Mesenchymal stem cell (in vitro differentiated cells and primary cell): Measurements from ENCODE around the gene ARHGAP32.
"Not testable (repeated sequence)": the region's sequence is repeated elsewhere in the genome, so short reads cannot be mapped to it uniquely, and the experiment has no call there.

ENCODE experiments used
- DNase-seq: peaks from one replicate; pipeline ENCODE4 v3.0.0-alpha.2; 2013
- H2AFZ ChIP-seq: one replicate; pipeline ENCODE4 v1.6.1; 2013; ENCODE audit warnings: low read depth, mild to moderate bottlenecking, control low read depth, inconsistent platforms, low read length, moderate library complexity
- H2AK5ac ChIP-seq: 2 replicates; pipeline ENCODE4 v1.6.1; 2013; ENCODE audit warnings: low read length, moderate library complexity, mild to moderate bottlenecking, inconsistent platforms; ENCODE audit not compliant: severe bottlenecking
- H2BK120ac ChIP-seq: one replicate; pipeline ENCODE4 v1.6.1; 2013; ENCODE audit warnings: low read depth, mild to moderate bottlenecking, inconsistent platforms, low read length, moderate library complexity
- H2BK12ac ChIP-seq, 2 experiments: one replicate each; pipeline ENCODE4 v1.6.1; 2013; ENCODE audit warnings: inconsistent platforms in 2 of 2, low read length in 2 of 2, mild to moderate bottlenecking in 2 of 2, moderate library complexity in 2 of 2, control low read depth in 1 of 2
- H2BK15ac ChIP-seq: one replicate; pipeline ENCODE4 v1.6.1; 2013; ENCODE audit warnings: mild to moderate bottlenecking, low read depth, inconsistent platforms; ENCODE audit not compliant: poor library complexity, severe bottlenecking
- H2BK5ac ChIP-seq: 2 replicates; pipeline ENCODE4 v1.6.1; 2013; ENCODE audit warnings: low read depth, mild to moderate bottlenecking, low read length, control low read depth, inconsistent platforms; ENCODE audit not compliant: poor library complexity, severe bottlenecking
- H3K14ac ChIP-seq, 2 experiments: one replicate each; pipeline ENCODE4 v1.6.1; 2013; ENCODE audit warnings: inconsistent platforms in 2 of 2, low read length in 2 of 2, control low read depth in 1 of 2, mild to moderate bottlenecking in 1 of 2, moderate library complexity in 1 of 2
- H3K18ac ChIP-seq, 2 experiments: one replicate each; pipeline ENCODE4 v1.6.1; 2013; ENCODE audit warnings: inconsistent platforms in 2 of 2, low read length in 2 of 2, control low read depth in 1 of 2, low read depth in 1 of 2, mild to moderate bottlenecking in 1 of 2
- H3K23ac ChIP-seq, 2 experiments: one replicate each; pipeline ENCODE4 v1.6.1; 2013; ENCODE audit warnings: inconsistent platforms in 2 of 2, low read length in 2 of 2, mild to moderate bottlenecking in 2 of 2, moderate library complexity in 2 of 2, control low read depth in 1 of 2
- H3K27ac ChIP-seq: 2 replicates; pipeline ENCODE4 v1.5.1; 2013; ENCODE audit warnings: mild to moderate bottlenecking, moderate library complexity, low read length, control low read depth, inconsistent platforms; ENCODE audit not compliant: poor library complexity, severe bottlenecking
- H3K27me3 ChIP-seq, 2 experiments: 2 replicates each; pipeline versions ENCODE4 v1.6.1 to v1.7.0; 2013; ENCODE audit warnings: low read length in 2 of 2, mild to moderate bottlenecking in 2 of 2, moderate library complexity in 2 of 2, control low read depth in 1 of 2, inconsistent platforms in 1 of 2; ENCODE audit not compliant: control insufficient read depth in 1 of 2, insufficient read depth in 1 of 2
- H3K36me3 ChIP-seq, 2 experiments: 2 replicates each; pipeline versions ENCODE4 v1.6.1 to v1.7.0; 2013; ENCODE audit warnings: low read length in 2 of 2, control low read depth in 1 of 2, inconsistent platforms in 1 of 2, low read depth in 1 of 2, mild to moderate bottlenecking in 1 of 2; ENCODE audit not compliant: insufficient read depth in 2 of 2, control insufficient read depth in 1 of 2
- H3K4ac ChIP-seq, 2 experiments: one replicate each; pipeline ENCODE4 v1.6.1; 2013; ENCODE audit warnings: inconsistent platforms in 2 of 2, low read length in 2 of 2, mild to moderate bottlenecking in 2 of 2, moderate library complexity in 2 of 2, control low read depth in 1 of 2, low read depth in 1 of 2
- H3K4me1 ChIP-seq: 2 replicates; pipeline ENCODE4 v1.6.1; 2013; ENCODE audit warnings: low read depth, low read length, control low read depth; ENCODE audit not compliant: control insufficient read depth, insufficient read depth
- H3K4me2 ChIP-seq: 2 replicates; pipeline ENCODE4 v1.6.1; 2013; ENCODE audit warnings: low read length, mild to moderate bottlenecking, inconsistent platforms; ENCODE audit not compliant: poor library complexity, severe bottlenecking
- H3K4me3 ChIP-seq, 2 experiments: 2 replicates each; pipeline versions ENCODE4 v1.5.1 to v1.7.0; 2013; ENCODE audit warnings: low read length in 2 of 2, mild to moderate bottlenecking in 2 of 2, control low read depth in 1 of 2, low read depth in 1 of 2; ENCODE audit not compliant: insufficient read depth in 1 of 2
- H3K79me1 ChIP-seq: replicated peaks from 2 replicates; pipeline ENCODE4 v1.6.1; 2013; ENCODE audit warnings: mild to moderate bottlenecking, control low read depth, low read length, inconsistent platforms; ENCODE audit not compliant: poor library complexity, severe bottlenecking
- H3K9ac ChIP-seq: 2 replicates; pipeline ENCODE4 v1.7.0; 2013; ENCODE audit warnings: mild to moderate bottlenecking, low read length, moderate library complexity
- H3K9me3 ChIP-seq: 2 replicates; pipeline ENCODE4 v1.7.0; 2013; ENCODE audit warnings: mild to moderate bottlenecking, low read length; ENCODE audit not compliant: control insufficient read depth
- H4K8ac ChIP-seq: one replicate; pipeline ENCODE4 v1.6.1; 2013; ENCODE audit warnings: inconsistent platforms, mild to moderate bottlenecking, low read length, moderate library complexity
- H4K91ac ChIP-seq: one replicate; pipeline ENCODE4 v1.6.1; 2013; ENCODE audit warnings: mild to moderate bottlenecking, low read length, inconsistent platforms
- WGBS: methylation state at CpG from one replicate; pipeline ENCODE4 v1.1.7; 2013; ENCODE audit warnings: mixed read lengths; 5-methylcytosine and 5-hydroxymethylcytosine counted together

Gene ARHGAP32

GRCh38 chr11:129190087-129190486 lies 2.0 kb downstream of the ARHGAP32 start:
- Histone ChIP-seq H3K36me3 (no peaks in the 10 kb centered on the region), H2BK12ac (no peak overlapping the region), H4K91ac (no peak overlapping the region), H3K4me2 (no peak overlapping the region), H2AFZ (no peak overlapping the region), H2BK5ac (no peak overlapping the region), H3K14ac (no peak overlapping the region), H3K9me3 (no peaks in the 10 kb centered on the region), H3K27me3 (no peaks in the 10 kb centered on the region), H3K4ac (no peak overlapping the region), H3K18ac (no peak overlapping the region), H2BK120ac (no peak overlapping the region), H4K8ac (peak overlapping the region; percentile 8), H3K27ac (no peak overlapping the region), H2AK5ac (no peak overlapping the region), H3K23ac (no peak overlapping the region), H3K9ac (no peak overlapping the region), H3K79me1 (peaks cover 15% of the 10 kb centered on the region), H3K4me1 (peaks cover 1% of the 10 kb centered on the region), H3K4me3 (no peak overlapping the region), H2BK15ac (no peak overlapping the region)
- DNase-seq: no peak
- WGBS: 90% methylated on average over 3 of the region's 4 CpGs

- H3K14ac ChIP-seq: no peak overlapping the region
- no peak overlapping the region for H3K9ac ChIP-seq
- H2BK12ac ChIP-seq: no peak overlapping the region
- no peak for DNase-seq
- 86% methylated on average over 1 of the region's 1 CpG for WGBS
- H3K4me2 ChIP-seq: no peak overlapping the region
- H4K91ac ChIP-seq: no peak overlapping the region
- H2BK15ac ChIP-seq: no peak overlapping the region
- no peak overlapping the region for H2BK120ac ChIP-seq
- H3K18ac ChIP-seq: no peak overlapping the region
- no peaks in the 10 kb centered on the region for H3K27me3 ChIP-seq
- H3K4ac ChIP-seq: no peak overlapping the region
- H3K79me1 ChIP-seq: peaks cover 15% of the 10 kb centered on the region
- peaks cover 1% of the 10 kb centered on the region for H3K4me1 ChIP-seq
- H2AK5ac ChIP-seq: no peak overlapping the region
- no peaks in the 10 kb centered on the region for H3K36me3 ChIP-seq
- no peak overlapping the region for H4K8ac ChIP-seq
- no peak overlapping the region for H2BK5ac ChIP-seq
- no peak overlapping the region for H2AFZ ChIP-seq
- no peak overlapping the region for H3K23ac ChIP-seq
- H3K9me3 ChIP-seq: no peaks in the 10 kb centered on the region
- H3K4me3 ChIP-seq: no peak overlapping the region
- H3K27ac ChIP-seq: no peak overlapping the region
These were observed 2.5 kb downstream of the ARHGAP32 start for GRCh38 chr11:129189646-129190045.

- not testable (repeated sequence) for H3K4me2 ChIP-seq, H3K27me3 ChIP-seq, H4K91ac ChIP-seq, H2AK5ac ChIP-seq, H3K27ac ChIP-seq, H3K9ac ChIP-seq, H3K36me3 ChIP-seq, DNase-seq, H2BK120ac ChIP-seq, H3K23ac ChIP-seq, H3K4me3 ChIP-seq, H2BK12ac ChIP-seq, H2BK5ac ChIP-seq, H3K4me1 ChIP-seq, H3K79me1 ChIP-seq, H3K18ac ChIP-seq, H3K14ac ChIP-seq, H3K4ac ChIP-seq, H2BK15ac ChIP-seq, H3K9me3 ChIP-seq, H4K8ac ChIP-seq, H2AFZ ChIP-seq
- WGBS: no CpG with 5 or more reads among the region's 2 CpGs
These were observed 7.0 kb downstream of the ARHGAP32 start for GRCh38 chr11:129185082-129185481.

GRCh38 chr11:129184581-129184980 lies 7.5 kb downstream of the ARHGAP32 start:
- Histone ChIP-seq H3K4ac (no peak overlapping the region), H3K27me3 (no peaks in the 10 kb centered on the region), H4K8ac (no peak overlapping the region), H2AFZ (no peak overlapping the region), H4K91ac (no peak overlapping the region), H3K14ac (no peak overlapping the region), H2AK5ac (no peak overlapping the region), H3K27ac (no peak overlapping the region), H3K4me3 (no peak overlapping the region), H3K18ac (no peak overlapping the region), H3K9me3 (no peaks in the 10 kb centered on the region), H3K36me3 (no peaks in the 10 kb centered on the region), H3K23ac (no peak overlapping the region), H2BK12ac (no peak overlapping the region), H2BK15ac (no peak overlapping the region), H2BK120ac (no peak overlapping the region), H3K9ac (no peak overlapping the region), H3K79me1 (peaks cover 8% of the 10 kb centered on the region), H3K4me1 (no peaks in the 10 kb centered on the region), H3K4me2 (no peak overlapping the region), H2BK5ac (no peak overlapping the region)
- 60% methylated on average over 1 of the region's 2 CpGs for WGBS
- no peak for DNase-seq
